OCI-LY7 (cell line): Measurements from ENCODE around the gene SHISAL1. TPM values are rescaled to one million over a fixed set of nuclear protein-coding genes. Genes with fewer than 3 reads are reported as not detected.

Experiments
- BruUV-seq: library from RNA; stranded (reverse); fragments of 400-500 nt; replicated peaks from 2 replicates; lab custom pipeline; 2021; lab: Mats Ljungman, UMichigan
- CTCF ChIA-PET: fragments of 300-600 bp; sonication (Branson Sonifier 250); formaldehyde crosslinking; loops from one replicate; lab custom pipeline; 2022; ENCODE audit warnings: antibody characterized with exemption; ENCODE audit not compliant: unreplicated experiment; lab: Charles Lee
- POLR2A ChIA-PET: fragments of 300-600 bp; sonication (Branson Sonifier 250); formaldehyde crosslinking; loops from one replicate; lab custom pipeline; 2022; ENCODE audit warnings: antibody characterized with exemption; lab: Charles Lee
- DNase-seq: peaks from one replicate; pipeline ENCODE4 v3.0.0-alpha.2; 2015; ENCODE audit warnings: low spot score
- H2AFZ ChIP-seq: fragments of 200-600 bp; sonication (generic), shearing (Covaris generic); 2 replicates; pipeline ENCODE4 v1.6.1; 2014; ENCODE audit warnings: mild to moderate bottlenecking, antibody characterized with exemption, low read length, moderate library complexity
- H3K27ac ChIP-seq: fragments of 200-600 bp; sonication (generic); 2 replicates; pipeline ENCODE4 v1.5.1; 2014; ENCODE audit warnings: mixed run types, low read depth, mild to moderate bottlenecking, moderate library complexity, low read length, inconsistent platforms; ENCODE audit not compliant: poor library complexity, severe bottlenecking
- H3K36me3 ChIP-seq: fragments of 200-600 bp; sonication (generic); 2 replicates; pipeline ENCODE4 v1.6.1; 2014; ENCODE audit warnings: mild to moderate bottlenecking, antibody characterized with exemption, low read length, moderate library complexity, mixed read lengths; ENCODE audit not compliant: insufficient read depth
- H3K4me1 ChIP-seq: fragments of 200-600 bp; sonication (generic); 2 replicates; pipeline ENCODE4 v1.5.1; 2014; ENCODE audit warnings: mild to moderate bottlenecking, low read length; ENCODE audit not compliant: insufficient read depth, poor library complexity, severe bottlenecking
- H3K4me2 ChIP-seq: fragments of 200-600 bp; sonication (generic); 2 replicates; pipeline ENCODE4 v1.6.1; 2014; ENCODE audit warnings: mild to moderate bottlenecking, low read length
- H3K4me3 ChIP-seq: fragments of 200-600 bp; sonication (generic); 2 replicates; pipeline ENCODE4 v1.5.1; 2014; ENCODE audit warnings: mild to moderate bottlenecking, low read depth, low read length; ENCODE audit not compliant: poor library complexity, severe bottlenecking
- H3K79me2 ChIP-seq: fragments of 200-600 bp; sonication (generic); 2 replicates; pipeline ENCODE4 v1.6.1; 2016; ENCODE audit warnings: low read depth, mild to moderate bottlenecking, low read length, moderate library complexity, mixed read lengths; ENCODE audit not compliant: insufficient read depth
- H3K9me2 ChIP-seq: fragments of 200-600 bp; sonication (generic); 2 replicates; pipeline ENCODE4 v1.6.1; 2016; ENCODE audit warnings: mild to moderate bottlenecking, low read length, mixed read lengths; ENCODE audit not compliant: insufficient read depth
- H3K9me3 ChIP-seq: fragments of 200-600 bp; sonication (generic); 2 replicates; pipeline ENCODE4 v1.6.1; 2014; ENCODE audit warnings: mild to moderate bottlenecking, mixed run types, low read length, mixed read lengths
- H4K20me1 ChIP-seq: fragments of 200-600 bp; sonication (generic); 2 replicates; pipeline ENCODE4 v1.6.1; 2014; ENCODE audit warnings: mild to moderate bottlenecking, antibody characterized with exemption, low read length, moderate library complexity, mixed read lengths; ENCODE audit not compliant: insufficient read depth
- EZH2phosphoT487 ChIP-seq: fragments of 200-600 bp; sonication (generic); IDR thresholded peaks from 2 replicates; pipeline ENCODE4 v1.6.1; 2018; ENCODE audit warnings: low read depth, borderline replicate concordance, mild to moderate bottlenecking, mixed run types, antibody characterized with exemption, low read length, moderate library complexity, mixed read lengths
- intact Hi-C: fragments of 100-400 bp; cut with micrococcal nuclease; formaldehyde crosslinking; loops from one replicate; pipeline ENCODE4 v1.10.0; 2022; ENCODE audit not compliant: unreplicated experiment
- total RNA-seq, 2 experiments: library from RNA; depleted of rRNA in 1 of 2; stranded (reverse); fragments of >200 nt in 1 of 2; shearing (Covaris generic) in 1 of 2; gene quantifications; 2 replicates each; pipeline ENCODE4 v1.2.3, GENCODE V29; 2014 to 2022
- TF ChIP-seq, protein P1 (sequence below): fragments of 200-600 bp; sonication (generic); conservative IDR thresholded peaks from 2 replicates; pipeline ENCODE4 v1.5.1; 2014; ENCODE audit warnings: mild to moderate bottlenecking, antibody characterized with exemption, low read length, moderate library complexity, mixed read lengths

SHISAL1 gene
- total RNA-seq, 2 experiments from 2014 or later: not detected

DNA sequence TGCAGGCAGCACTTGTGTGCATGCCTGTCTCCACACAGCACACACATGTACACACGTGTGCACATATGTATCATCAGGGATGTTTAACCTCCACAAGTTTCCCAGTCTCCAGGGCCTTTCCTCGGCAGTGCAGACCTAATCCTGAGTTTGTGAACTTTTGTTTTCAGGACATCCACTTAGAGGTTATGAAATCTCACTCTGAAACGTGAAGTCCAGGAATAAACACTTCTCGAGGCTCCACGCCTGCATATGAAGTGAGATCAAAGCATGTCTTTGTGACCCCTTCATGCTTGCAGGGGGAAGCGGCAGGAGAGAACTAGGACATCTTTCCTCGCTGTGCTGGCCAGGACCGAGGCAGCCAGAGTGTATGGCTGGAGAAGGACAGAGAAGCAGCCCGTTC is 3.1 kb downstream of the SHISAL1 start:
- H2AFZ ChIP-seq: no peak overlapping the region
- H4K20me1 ChIP-seq: no peaks in the 10 kb centered on the region
- H3K9me3 ChIP-seq: no peaks in the 10 kb centered on the region
- no peaks in the 10 kb centered on the region for H3K4me1 ChIP-seq
- DNase-seq: no peak
- intact Hi-C loops: no loop called here
- H3K27ac ChIP-seq: no peak overlapping the region
- H3K79me2 ChIP-seq: no peaks in the 10 kb centered on the region
- POLR2A ChIA-PET: no interaction called here
- TF ChIP-seq EZH2phosphoT487: no peak
- TF ChIP-seq, protein P1, sequence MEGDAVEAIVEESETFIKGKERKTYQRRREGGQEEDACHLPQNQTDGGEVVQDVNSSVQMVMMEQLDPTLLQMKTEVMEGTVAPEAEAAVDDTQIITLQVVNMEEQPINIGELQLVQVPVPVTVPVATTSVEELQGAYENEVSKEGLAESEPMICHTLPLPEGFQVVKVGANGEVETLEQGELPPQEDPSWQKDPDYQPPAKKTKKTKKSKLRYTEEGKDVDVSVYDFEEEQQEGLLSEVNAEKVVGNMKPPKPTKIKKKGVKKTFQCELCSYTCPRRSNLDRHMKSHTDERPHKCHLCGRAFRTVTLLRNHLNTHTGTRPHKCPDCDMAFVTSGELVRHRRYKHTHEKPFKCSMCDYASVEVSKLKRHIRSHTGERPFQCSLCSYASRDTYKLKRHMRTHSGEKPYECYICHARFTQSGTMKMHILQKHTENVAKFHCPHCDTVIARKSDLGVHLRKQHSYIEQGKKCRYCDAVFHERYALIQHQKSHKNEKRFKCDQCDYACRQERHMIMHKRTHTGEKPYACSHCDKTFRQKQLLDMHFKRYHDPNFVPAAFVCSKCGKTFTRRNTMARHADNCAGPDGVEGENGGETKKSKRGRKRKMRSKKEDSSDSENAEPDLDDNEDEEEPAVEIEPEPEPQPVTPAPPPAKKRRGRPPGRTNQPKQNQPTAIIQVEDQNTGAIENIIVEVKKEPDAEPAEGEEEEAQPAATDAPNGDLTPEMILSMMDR: no peak
- no peaks in the 10 kb centered on the region for H3K9me2 ChIP-seq
- H3K36me3 ChIP-seq: no peaks in the 10 kb centered on the region
- no peak overlapping the region for H3K4me3 ChIP-seq
- H3K4me2 ChIP-seq: no peak overlapping the region
- BruUV-seq: no TSS peak
- CTCF ChIA-PET: interaction anchor here (0.6 kb wide), 1 partner anchor 19 kb away, joined by 3 read pairs; no protein-coding TSS in a partner anchor

GRCh38 chr22:44309137-44309536 is 3.6 kb downstream of the SHISAL1 start:
- no peak for DNase-seq
- POLR2A ChIA-PET: no interaction called here
- Histone ChIP-seq H3K4me3 (no peak overlapping the region), H3K9me2 (no peaks in the 10 kb centered on the region), H3K36me3 (no peaks in the 10 kb centered on the region), H3K4me1 (no peaks in the 10 kb centered on the region), H3K79me2 (no peaks in the 10 kb centered on the region), H3K4me2 (no peak overlapping the region), H4K20me1 (no peaks in the 10 kb centered on the region), H3K9me3 (no peaks in the 10 kb centered on the region), H3K27ac (no peak overlapping the region), H2AFZ (no peak overlapping the region)
- CTCF ChIA-PET: no interaction called here
- intact Hi-C loops: no loop called here
- no TSS peak for BruUV-seq
- TF ChIP-seq, protein P1: no peak
- TF ChIP-seq EZH2phosphoT487: no peak

- no peak for DNase-seq
- Histone ChIP-seq H2AFZ (no peak overlapping the region), H3K4me2 (no peak overlapping the region), H4K20me1 (no peaks in the 10 kb centered on the region), H3K79me2 (no peaks in the 10 kb centered on the region), H3K27ac (no peak overlapping the region), H3K9me3 (no peaks in the 10 kb centered on the region), H3K4me1 (no peaks in the 10 kb centered on the region), H3K4me3 (no peak overlapping the region), H3K36me3 (no peaks in the 10 kb centered on the region), H3K9me2 (no peaks in the 10 kb centered on the region)
- intact Hi-C loops: no loop called here
- TF ChIP-seq EZH2phosphoT487: no peak
- TF ChIP-seq, protein P1: no peak
- BruUV-seq: no TSS peak
- ChIA-PET POLR2A (no interaction called here), CTCF (no interaction called here)
Measured at GRCh38 chr22:44307509-44308169, 5.1 kb downstream of the SHISAL1 start.
